Ascending aorta (tissue), 2 donors: ENCODE measurements around the gene ANKRD11. TPM values are rescaled to one million over a fixed set of nuclear protein-coding genes. Genes with fewer than 3 reads are reported as not detected.

ENCODE experiments used
- DNase-seq, 2 donors: peaks; one replicate each; pipeline ENCODE4 v3.0.0-alpha.2; 2019; ENCODE audit warnings: low spot score in 2 of 2
- H3K27ac ChIP-seq, 2 donors: fragments of 200-600 bp; sonication (generic); one replicate each; pipeline ENCODE4 v1.5.1; 2016 to 2017; ENCODE audit warnings: mild to moderate bottlenecking in 1 of 2
- H3K27me3 ChIP-seq: fragments of 200-600 bp; sonication (generic); one replicate; pipeline ENCODE4 v1.5.1; 2017
- H3K36me3 ChIP-seq, 2 donors: fragments of 200-600 bp; sonication (generic); one replicate each; pipeline ENCODE4 v1.5.1; 2016
- H3K4me1 ChIP-seq, 2 donors: fragments of 200-600 bp; sonication (generic); one replicate each; pipeline ENCODE4 v1.5.1; 2016 to 2017; ENCODE audit warnings: mild to moderate bottlenecking in 1 of 2
- H3K4me3 ChIP-seq, 2 donors: fragments of 200-600 bp; sonication (generic); one replicate each; pipeline ENCODE4 v1.5.1; 2016 to 2017; ENCODE audit warnings: mild to moderate bottlenecking in 1 of 2
- H3K9me3 ChIP-seq, 2 donors: fragments of 200-600 bp; sonication (generic); one replicate each; pipeline ENCODE4 v1.5.1; 2016
- CTCF ChIP-seq, 3 experiments: fragments of 200-600 bp in 2 of 3; fragments of 450-650 bp in 1 of 3; sonication (generic) in 2 of 3; IDR thresholded peaks; one replicate each; pipeline ENCODE4 v1.5.1; 2016 to 2019; ENCODE audit warnings: antibody characterized with exemption in 3 of 3, mild to moderate bottlenecking in 1 of 3, moderate library complexity in 1 of 3
- intact Hi-C: fragments of 100-400 bp; cut with DNase I; formaldehyde crosslinking; loops from one replicate; pipeline ENCODE4 v1.15.1; 2023
- total RNA-seq: library from RNA; depleted of rRNA; stranded (reverse); fragments of >200 nt; gene quantifications from one replicate; pipeline ENCODE4 v1.1.0, GENCODE V29; 2016

Gene ANKRD11
- total RNA-seq, 1 donor from 2014 or later = 124 TPM

GRCh38 chr16:89291776-89292175, 198.6 kb downstream of the ANKRD11 start:
- no peak for DNase-seq
- no peaks in the 10 kb centered on the region for H3K9me3 ChIP-seq
- intact Hi-C loops = no loop called here
- TF ChIP-seq CTCF (IDR thresholded peaks at IDR 0.05) = no peak
- peaks cover 24 to 27% of the 10 kb centered on the region in 2 donors for H3K36me3 ChIP-seq
- no peak overlapping the region for H3K27ac ChIP-seq
- H3K27me3 ChIP-seq = no peaks in the 10 kb centered on the region
- H3K4me1 ChIP-seq = no peaks in the 10 kb centered on the region
- H3K4me3 ChIP-seq = no peak overlapping the region

GRCh38 chr16:89291363-89291762, 199.0 kb downstream of the ANKRD11 start:
- no peaks in the 10 kb centered on the region for H3K9me3 ChIP-seq
- DNase-seq = no peak
- no peak overlapping the region for H3K4me3 ChIP-seq
- H3K27me3 ChIP-seq = no peaks in the 10 kb centered on the region
- intact Hi-C loops = no loop called here
- TF ChIP-seq CTCF (IDR thresholded peaks at IDR 0.05) = no peak
- no peak overlapping the region for H3K27ac ChIP-seq
- H3K36me3 ChIP-seq = peaks cover 28 to 31% of the 10 kb centered on the region in 2 donors
- no peaks in the 10 kb centered on the region for H3K4me1 ChIP-seq

- Histone ChIP-seq H3K27me3 (no peaks in the 10 kb centered on the region), H3K36me3 (peaks cover 33 to 36% of the 10 kb centered on the region in 2 donors), H3K4me1 (no peaks in the 10 kb centered on the region), H3K27ac (no peak overlapping the region), H3K9me3 (no peaks in the 10 kb centered on the region), H3K4me3 (no peak overlapping the region)
- intact Hi-C loops = no loop called here
- no peak for DNase-seq
- no peak for TF ChIP-seq CTCF (IDR thresholded peaks at IDR 0.05)
Observed at GRCh38 chr16:89290887-89291286, 199.5 kb downstream of the ANKRD11 start.

- H3K9me3 ChIP-seq = no peaks in the 10 kb centered on the region
- no peak overlapping the region for H3K4me3 ChIP-seq
- intact Hi-C loops = no loop called here
- H3K4me1 ChIP-seq = no peaks in the 10 kb centered on the region
- H3K27ac ChIP-seq = no peak overlapping the region
- no peak for DNase-seq
- H3K36me3 ChIP-seq = peaks cover 37 to 40% of the 10 kb centered on the region in 2 donors
- no peaks in the 10 kb centered on the region for H3K27me3 ChIP-seq
- TF ChIP-seq CTCF (IDR thresholded peaks at IDR 0.05) = no peak
Observed at GRCh38 chr16:89290472-89290871, 199.9 kb downstream of the ANKRD11 start.

- Histone ChIP-seq H3K27me3 (no peaks in the 10 kb centered on the region), H3K4me1 (no peaks in the 10 kb centered on the region), H3K36me3 (peaks cover 45 to 48% of the 10 kb centered on the region in 2 donors), H3K4me3 (no peak overlapping the region), H3K9me3 (no peaks in the 10 kb centered on the region), H3K27ac (no peak overlapping the region)
- intact Hi-C loops = no loop called here
- TF ChIP-seq CTCF (IDR thresholded peaks at IDR 0.05) = peak; percentile 62 to 81 (median 74)
- peak in 1 of 2 donors; percentile 77 for DNase-seq
Observed at GRCh38 chr16:89289428-89290395, 200.6 kb downstream of the ANKRD11 start.
